AG10803 (cell line): Measurements from ENCODE around the gene TTLL11.

Experiments used
- DNase-seq: peaks from one replicate; pipeline ENCODE4 v3.0.0; 2010; ENCODE audit warnings: low read depth
- H3K4me3 ChIP-seq: 2 replicates; pipeline ENCODE4 v1.5.1; 2011; ENCODE audit warnings: mild to moderate bottlenecking, low read length, control low read depth
- CTCF ChIP-seq: conservative IDR thresholded peaks from 2 replicates; pipeline ENCODE4 v1.5.1; 2011; ENCODE audit warnings: mild to moderate bottlenecking, low read length, control low read depth, inconsistent platforms

Gene TTLL11

DNA sequence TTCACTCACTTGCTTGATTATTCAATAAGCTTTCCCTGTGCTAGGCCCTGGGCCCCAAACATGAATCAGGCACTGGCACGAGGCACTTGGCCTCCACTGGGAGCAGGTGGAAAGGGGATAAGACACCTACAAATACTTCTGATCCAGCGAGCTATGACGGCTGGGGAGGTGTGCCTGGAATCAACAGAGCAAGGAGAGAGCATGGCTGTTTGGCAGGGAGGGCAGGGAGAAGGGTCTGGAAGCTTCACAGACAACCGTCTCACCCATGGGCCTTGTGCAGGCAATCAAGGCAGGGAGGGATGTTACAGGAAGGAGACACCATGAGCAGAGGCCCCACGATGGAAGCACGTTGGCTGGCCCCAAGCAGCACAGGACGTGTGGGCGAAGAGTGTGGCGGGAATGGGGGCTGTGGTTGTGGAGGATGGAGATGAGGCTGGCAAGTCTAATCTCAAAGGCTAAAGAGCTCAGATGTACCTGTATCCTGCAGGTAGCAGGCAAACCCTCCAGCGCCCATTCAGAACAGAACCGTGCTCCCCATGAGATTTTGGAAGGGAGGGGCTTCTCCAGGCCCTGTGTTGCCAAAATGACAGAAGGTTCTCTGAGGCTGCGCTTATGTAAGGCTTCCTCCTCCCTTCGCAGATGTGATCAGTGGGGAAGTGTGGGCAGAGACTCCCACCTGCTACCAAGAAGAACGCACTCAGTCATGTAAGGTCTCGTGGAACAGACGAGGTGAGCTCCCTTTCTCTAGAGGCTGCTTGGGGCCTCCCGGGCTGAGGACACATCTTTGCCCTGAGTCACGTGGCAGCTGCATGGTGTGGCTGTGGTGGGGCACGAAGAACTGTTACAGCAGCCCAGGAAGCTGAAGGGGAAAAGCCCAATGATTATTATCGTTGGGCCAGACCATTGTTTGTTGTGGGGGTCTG is 252.0 kb downstream of the TTLL11 start:
- TF ChIP-seq CTCF, result no peak
- H3K4me3 ChIP-seq, result no peak overlapping the region
- DNase-seq, result no peak

DNA sequence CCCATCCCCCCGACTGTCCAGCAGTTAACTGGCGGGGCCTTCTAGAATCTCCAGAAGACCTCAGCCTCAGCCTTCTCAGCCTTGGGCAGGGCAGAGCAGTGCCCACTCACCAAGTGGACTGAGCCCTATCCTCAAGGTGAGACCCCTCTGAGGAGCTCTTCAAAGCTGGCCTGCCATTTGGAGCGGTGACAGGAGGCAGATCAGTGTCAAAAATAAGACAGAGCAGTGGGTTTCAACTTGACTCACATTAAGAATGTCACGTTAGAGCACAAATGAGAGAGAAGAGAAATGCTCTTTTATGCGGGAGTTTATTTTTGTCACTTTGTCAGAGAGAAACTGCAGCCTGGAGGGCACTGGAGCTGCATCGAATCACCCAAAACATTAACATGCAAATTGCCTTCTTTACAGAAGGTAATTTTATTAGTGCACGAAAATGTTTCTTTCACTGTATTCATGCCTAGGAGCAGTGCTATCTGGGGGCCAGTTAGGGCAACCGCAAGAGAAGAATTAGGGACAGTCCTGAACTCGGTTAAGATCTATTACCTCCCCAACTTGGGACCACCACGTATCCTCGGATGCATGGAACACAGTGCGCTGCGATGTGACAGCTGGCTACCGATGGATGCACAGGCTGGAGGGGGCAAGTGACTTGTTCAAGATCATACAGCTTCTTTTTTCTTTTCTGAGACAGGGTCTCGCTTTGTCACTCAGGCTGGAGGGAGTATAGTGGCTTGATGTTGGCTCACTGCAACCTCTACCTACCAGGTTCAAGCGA is 253.2 kb downstream of the TTLL11 start:
- H3K4me3 ChIP-seq, result no peak overlapping the region
- no peak for TF ChIP-seq CTCF
- DNase-seq, result no peak

DNA sequence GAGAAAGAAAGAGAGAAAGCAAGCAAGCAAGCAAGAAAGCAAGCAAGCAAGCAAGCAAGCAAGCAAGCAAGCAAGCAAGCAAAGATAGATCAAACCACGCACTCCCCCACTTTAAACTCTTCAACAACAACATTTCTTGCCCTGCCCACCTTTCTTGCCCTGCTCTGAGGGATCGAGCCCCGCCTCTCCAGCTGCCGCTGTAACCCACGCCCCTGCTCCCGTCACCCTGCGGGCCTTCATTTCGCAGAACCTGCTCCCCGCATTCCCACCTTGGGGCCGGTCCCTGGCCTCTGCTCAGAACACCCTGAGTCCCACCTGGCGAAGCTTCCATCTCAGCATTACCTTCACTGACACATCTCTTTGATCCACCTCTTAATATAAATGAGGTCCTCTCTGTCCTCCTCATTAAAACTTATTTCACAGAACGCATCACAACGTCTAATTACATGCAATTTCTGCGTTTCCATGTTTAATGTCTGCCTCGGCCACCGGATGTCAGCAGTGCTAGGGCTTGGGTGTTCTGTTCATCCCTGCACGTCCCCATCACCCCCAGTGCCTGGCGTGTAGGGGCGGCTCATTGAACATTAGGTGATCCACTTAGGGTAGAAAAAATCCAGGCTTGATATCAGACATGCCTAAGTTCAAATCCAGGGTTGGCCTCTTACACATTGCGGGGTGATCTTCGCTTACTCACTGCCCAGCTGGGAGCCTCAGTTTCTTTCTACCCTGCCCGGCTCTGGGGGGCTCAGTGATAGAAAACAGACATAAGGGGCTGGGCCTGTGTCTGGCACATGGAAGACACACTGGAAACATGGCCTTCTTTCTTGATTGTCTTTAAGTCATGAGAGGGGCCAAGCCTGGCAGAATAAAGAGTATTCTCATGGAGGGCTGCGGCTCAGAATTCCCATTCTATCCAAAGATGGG is 254.1 kb downstream of the TTLL11 start:
- no peak; the same call in 1 of the 2 replicates for TF ChIP-seq CTCF
- H3K4me3 ChIP-seq, result no peak overlapping the region
- no peak for DNase-seq

DNA sequence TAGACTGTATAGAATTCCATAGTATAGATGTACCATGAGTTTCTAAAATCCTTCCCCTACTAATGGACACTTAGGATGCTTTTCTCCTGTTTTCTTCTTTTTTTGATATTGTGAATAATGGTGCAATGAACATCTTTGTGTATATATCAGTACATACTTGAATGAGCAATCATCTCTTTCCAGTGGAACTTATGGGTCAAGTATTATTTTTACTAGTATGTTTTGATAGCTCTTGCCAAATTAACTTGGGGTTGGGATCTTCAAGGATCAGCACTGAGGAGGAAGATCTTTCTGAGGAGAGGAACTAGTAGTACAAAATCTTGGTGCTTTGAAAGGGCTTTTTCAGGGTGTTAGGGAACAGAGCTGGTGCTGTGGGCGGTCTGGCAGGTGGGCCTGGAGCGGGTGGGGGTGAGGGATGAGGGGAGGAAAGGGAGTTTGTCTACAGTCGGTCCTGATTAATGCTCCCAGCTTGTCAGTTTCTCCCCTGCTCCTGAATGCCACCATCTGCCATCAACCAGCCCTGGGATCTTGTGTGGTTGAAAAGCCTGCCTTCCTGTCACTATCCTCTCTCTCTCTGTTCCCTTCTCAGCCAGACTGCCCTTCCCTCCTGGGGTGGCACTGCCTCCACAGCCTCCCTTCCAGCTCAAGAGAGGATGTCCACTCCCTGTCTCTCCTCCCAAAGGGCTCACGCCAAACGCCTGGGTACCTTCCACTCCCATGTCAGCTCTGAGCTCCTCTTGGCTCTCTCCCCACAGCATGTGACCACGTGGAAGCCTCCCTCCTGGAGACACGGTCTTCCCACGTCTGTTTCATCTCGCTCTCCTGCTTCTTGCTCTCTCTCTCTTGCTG is 255.8 kb downstream of the TTLL11 start:
- no peak for TF ChIP-seq CTCF
- no peak for DNase-seq
- H3K4me3 ChIP-seq, result no peak overlapping the region

GRCh38 chr9:121836366-121836885 is 256.7 kb downstream of the TTLL11 start:
- DNase-seq, result no peak
- TF ChIP-seq CTCF, result no peak
- H3K4me3 ChIP-seq, result no peak overlapping the region
